Tibial artery (tissue), 4 donors: ENCODE results near the gene PSD4.
A peak's percentile ranks its signal among the peaks of the same experiment; 100 is the strongest.

Source experiments
- DNase-seq, 2 donors: peaks; one replicate each; pipeline ENCODE4 v3.0.0-alpha.2; 2019
- H3K27ac ChIP-seq, 2 donors: fragments of 200-600 bp; sonication (generic) in 1 of 2; 1 replicate in 1 of 2; 2 replicates in 1 of 2; pipeline ENCODE4 v1.5.1; 2018 to 2019; ENCODE audit warnings: mild to moderate bottlenecking in 1 of 2
- H3K27me3 ChIP-seq, 2 donors: fragments of 200-600 bp; sonication (generic) in 1 of 2; one replicate each; pipeline versions ENCODE4 v1.5.1 to v1.6.0; 2016 to 2019
- H3K36me3 ChIP-seq, 3 donors: fragments of 200-600 bp; sonication (generic) in 2 of 3; one replicate each; pipeline ENCODE4 v1.5.1; 2016 to 2019; ENCODE audit warnings: mild to moderate bottlenecking in 2 of 3
- H3K4me1 ChIP-seq, 4 donors: fragments of 200-600 bp; sonication (generic) in 2 of 4; 1 replicate in 3 of 4; 2 replicates in 1 of 4; pipeline ENCODE4 v1.5.1; 2016 to 2019
- H3K4me3 ChIP-seq, 2 donors: fragments of 200-600 bp; sonication (generic) in 1 of 2; 1 replicate in 1 of 2; 2 replicates in 1 of 2; pipeline ENCODE4 v1.5.1; 2018 to 2019; ENCODE audit warnings: mild to moderate bottlenecking in 2 of 2
- H3K9me3 ChIP-seq, 3 donors: fragments of 200-600 bp; sonication (generic) in 1 of 3; one replicate each; pipeline ENCODE4 v1.5.1; 2016 to 2019
- CTCF ChIP-seq, 2 experiments: fragments of 200-600 bp in 1 of 2; fragments of 450-650 bp in 1 of 2; IDR thresholded peaks; one replicate each; pipeline ENCODE4 v1.5.1; 2017 to 2019; ENCODE audit warnings: antibody characterized with exemption in 2 of 2, mild to moderate bottlenecking in 1 of 2, moderate library complexity in 1 of 2
- intact Hi-C: fragments of 100-400 bp; cut with DNase I; formaldehyde crosslinking; loops from one replicate; pipeline ENCODE4 v1.15.0; 2023; ENCODE audit warnings: low total_unique reads

Gene PSD4

GRCh38 chr2:113227698-113228097, 53.9 kb downstream of the PSD4 start:
- TF ChIP-seq CTCF (IDR thresholded peaks at IDR 0.05), result no peak
- no peak for DNase-seq
- Histone ChIP-seq H3K4me1 (no peaks in the 10 kb centered on the region), H3K27ac (no peak overlapping the region), H3K27me3 (no peaks in the 10 kb centered on the region), H3K9me3 (no peaks in the 10 kb centered on the region), H3K4me3 (no peak overlapping the region), H3K36me3 (no peaks in the 10 kb centered on the region)
- intact Hi-C loops, result no loop called here

- Histone ChIP-seq H3K4me1 (no peaks in the 10 kb centered on the region), H3K36me3 (no peaks in the 10 kb centered on the region), H3K27me3 (no peaks in the 10 kb centered on the region), H3K4me3 (no peak overlapping the region), H3K27ac (no peak overlapping the region), H3K9me3 (no peaks in the 10 kb centered on the region)
- peak in 1 of 2 donors; percentile 48 for DNase-seq
- no peak for TF ChIP-seq CTCF (IDR thresholded peaks at IDR 0.05)
- intact Hi-C loops, result no loop called here
Observed at GRCh38 chr2:113228351-113228750, 54.6 kb downstream of the PSD4 start.

GRCh38 chr2:113228991-113229716, 55.4 kb downstream of the PSD4 start:
- Histone ChIP-seq H3K27me3 (no peaks in the 10 kb centered on the region), H3K4me1 (no peaks in the 10 kb centered on the region), H3K4me3 (no peak overlapping the region), H3K9me3 (no peaks in the 10 kb centered on the region), H3K27ac (no peak overlapping the region), H3K36me3 (no peaks in the 10 kb centered on the region)
- DNase-seq, result peak in 1 of 2 donors; percentile 17
- TF ChIP-seq CTCF (IDR thresholded peaks at IDR 0.05), result no peak
- intact Hi-C loops, result no loop called here

GRCh38 chr2:113229795-113230194, 56.0 kb downstream of the PSD4 start:
- H3K9me3 ChIP-seq, result no peaks in the 10 kb centered on the region
- no peaks in the 10 kb centered on the region for H3K27me3 ChIP-seq
- H3K27ac ChIP-seq, result no peak overlapping the region
- H3K4me1 ChIP-seq, result no peaks in the 10 kb centered on the region
- intact Hi-C loops, result no loop called here
- DNase-seq, result no peak
- H3K4me3 ChIP-seq, result no peak overlapping the region
- H3K36me3 ChIP-seq, result no peaks in the 10 kb centered on the region
- no peak for TF ChIP-seq CTCF (IDR thresholded peaks at IDR 0.05)

- no peak overlapping the region for H3K4me3 ChIP-seq
- H3K36me3 ChIP-seq, result no peaks in the 10 kb centered on the region
- DNase-seq, result no peak
- no peak for TF ChIP-seq CTCF (IDR thresholded peaks at IDR 0.05)
- H3K9me3 ChIP-seq, result no peaks in the 10 kb centered on the region
- no peak overlapping the region for H3K27ac ChIP-seq
- peaks cover 0 to 3% (median 0%) of the 10 kb centered on the region in 4 donors for H3K4me1 ChIP-seq
- intact Hi-C loops, result no loop called here
- H3K27me3 ChIP-seq, result no peaks in the 10 kb centered on the region
Observed at GRCh38 chr2:113230531-113230930, 56.8 kb downstream of the PSD4 start.
